ENCODE data around the gene ADORA1.

The ADORA1 gene

DNA sequence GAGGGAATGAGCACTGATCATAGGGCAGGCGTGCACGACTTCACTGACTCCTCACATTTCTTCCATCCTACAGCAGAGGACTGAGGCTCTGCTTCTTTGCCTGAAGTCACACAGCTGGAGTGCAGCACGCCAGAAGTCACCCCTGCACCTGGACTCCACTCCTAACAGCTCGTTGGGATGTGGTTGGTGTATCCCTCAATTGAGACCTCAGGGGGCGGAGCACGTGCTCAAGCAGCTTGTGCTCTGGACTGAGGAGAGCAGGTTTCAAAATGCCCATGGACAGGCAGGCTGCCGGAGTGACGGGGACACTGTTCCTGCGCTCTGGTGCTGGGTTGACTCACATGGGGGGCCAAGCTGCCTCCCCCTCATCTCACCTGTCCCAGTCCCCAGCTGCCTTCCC is 88.0 kb downstream of the ADORA1 start:
- TF ChIP-seq, protein P1, sequence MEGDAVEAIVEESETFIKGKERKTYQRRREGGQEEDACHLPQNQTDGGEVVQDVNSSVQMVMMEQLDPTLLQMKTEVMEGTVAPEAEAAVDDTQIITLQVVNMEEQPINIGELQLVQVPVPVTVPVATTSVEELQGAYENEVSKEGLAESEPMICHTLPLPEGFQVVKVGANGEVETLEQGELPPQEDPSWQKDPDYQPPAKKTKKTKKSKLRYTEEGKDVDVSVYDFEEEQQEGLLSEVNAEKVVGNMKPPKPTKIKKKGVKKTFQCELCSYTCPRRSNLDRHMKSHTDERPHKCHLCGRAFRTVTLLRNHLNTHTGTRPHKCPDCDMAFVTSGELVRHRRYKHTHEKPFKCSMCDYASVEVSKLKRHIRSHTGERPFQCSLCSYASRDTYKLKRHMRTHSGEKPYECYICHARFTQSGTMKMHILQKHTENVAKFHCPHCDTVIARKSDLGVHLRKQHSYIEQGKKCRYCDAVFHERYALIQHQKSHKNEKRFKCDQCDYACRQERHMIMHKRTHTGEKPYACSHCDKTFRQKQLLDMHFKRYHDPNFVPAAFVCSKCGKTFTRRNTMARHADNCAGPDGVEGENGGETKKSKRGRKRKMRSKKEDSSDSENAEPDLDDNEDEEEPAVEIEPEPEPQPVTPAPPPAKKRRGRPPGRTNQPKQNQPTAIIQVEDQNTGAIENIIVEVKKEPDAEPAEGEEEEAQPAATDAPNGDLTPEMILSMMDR (conservative IDR thresholded peaks at IDR 0.05; ENCODE audit: low read length): no peak
- H3K4me3 ChIP-seq (ENCODE audit: low read length): no peak overlapping the region
- DNase-seq (ENCODE audit: low read depth): no peak

GRCh38 chr1:203216274-203217138 is 89.0 kb downstream of the ADORA1 start:
- peak; percentile 61 for DNase-seq (ENCODE audit: low read depth)
- H3K4me3 ChIP-seq (ENCODE audit: low read length): no peak overlapping the region
- TF ChIP-seq, protein P1 (conservative IDR thresholded peaks at IDR 0.05; ENCODE audit: low read length): peak; percentile 70
